ENCODE results near the gene TBATA. TPM values are rescaled to one million over a fixed set of nuclear protein-coding genes. Genes with fewer than 3 reads are reported as not detected.

Gene TBATA
- total RNA-seq, 1 donor from 2014 or later, result not detected

GRCh38 chr10:70782086-70782745 lies 3.0 kb downstream of the TBATA start:
- ATAC-seq (peak; percentile 64), DNase-seq (ENCODE audit: missing footprints) (no peak)
- intact Hi-C loops (cut with DNase I), result no loop called here

- intact Hi-C loops (cut with DNase I), result no loop called here
- ATAC-seq (no peak), DNase-seq (ENCODE audit: missing footprints) (no peak)
These were observed 3.6 kb downstream of the TBATA start for GRCh38 chr10:70781461-70782051.

GRCh38 chr10:70780772-70781171 lies 4.4 kb downstream of the TBATA start:
- intact Hi-C loops (cut with DNase I), result no loop called here
- no peak for ATAC-seq
- DNase-seq (ENCODE audit: missing footprints), result no peak

GRCh38 chr10:70780370-70780760 lies 4.8 kb downstream of the TBATA start:
- no peak for ATAC-seq
- intact Hi-C loops (cut with DNase I), result no loop called here
- no peak for DNase-seq (ENCODE audit: missing footprints)

- DNase-seq (ENCODE audit: missing footprints) (no peak), ATAC-seq (peak; percentile 38)
- intact Hi-C loops (cut with DNase I), result no loop called here
These were observed 5.4 kb downstream of the TBATA start for GRCh38 chr10:70779511-70780369.

GRCh38 chr10:70779088-70779487 lies 6.1 kb downstream of the TBATA start:
- no peak for DNase-seq (ENCODE audit: missing footprints)
- intact Hi-C loops (cut with DNase I), result no loop called here
- ATAC-seq, result peak; percentile 43

GRCh38 chr10:70778267-70778924 lies 6.8 kb downstream of the TBATA start:
- ATAC-seq (no peak), DNase-seq (ENCODE audit: missing footprints) (no peak)
- intact Hi-C loops (cut with DNase I), result no loop called here

- intact Hi-C loops (cut with DNase I), result no loop called here
- ATAC-seq, result no peak
- no peak for DNase-seq (ENCODE audit: missing footprints)
These were observed 7.9 kb downstream of the TBATA start for GRCh38 chr10:70777063-70777875.

- DNase-seq (ENCODE audit: missing footprints) (no peak), ATAC-seq (no peak)
- intact Hi-C loops (cut with DNase I), result no loop called here
These were observed 8.6 kb downstream of the TBATA start for GRCh38 chr10:70776455-70777005.

- intact Hi-C loops (cut with DNase I), result no loop called here
- DNase-seq (ENCODE audit: missing footprints) (no peak), ATAC-seq (no peak)
These were observed 9.3 kb downstream of the TBATA start for GRCh38 chr10:70775679-70776454.

- DNase-seq (ENCODE audit: missing footprints) (no peak), ATAC-seq (no peak)
- intact Hi-C loops (cut with DNase I), result no loop called here
These were observed 10.1 kb downstream of the TBATA start for GRCh38 chr10:70774810-70775678.

- intact Hi-C loops (cut with DNase I), result no loop called here
- DNase-seq (ENCODE audit: missing footprints), result no peak
These were observed 11.0 kb downstream of the TBATA start for GRCh38 chr10:70773965-70774809.

GRCh38 chr10:70773461-70773860 lies 11.7 kb downstream of the TBATA start:
- intact Hi-C loops (cut with DNase I), result no loop called here
- no peak for DNase-seq (ENCODE audit: missing footprints)
- ATAC-seq, result no peak

More at GRCh38 chr10:70773965-70774809, 11.0 kb downstream of the TBATA start:
- no peak for ATAC-seq

- ATAC-seq (no peak), DNase-seq (ENCODE audit: missing footprints) (no peak)
- intact Hi-C loops (cut with DNase I), result no loop called here
These were observed 12.6 kb downstream of the TBATA start for GRCh38 chr10:70772627-70773026.

GRCh38 chr10:70771311-70772194 lies 13.6 kb downstream of the TBATA start:
- DNase-seq (ENCODE audit: missing footprints) (no peak), ATAC-seq (no peak)
- intact Hi-C loops (cut with DNase I), result no loop called here

Measured in Right ventricle myocardium inferior (tissue), 1 donor.